Activated CD8-positive, alpha-beta memory T cell treated with anti-CD3 and anti-CD28 coated beads for 36 hours (primary cell): ENCODE results near the gene LSP1. TPM values are rescaled to one million over a fixed set of nuclear protein-coding genes. Genes with fewer than 3 reads are reported as not detected.

Experiments used
- CTCF ChIA-PET: fragments of 350-600 bp; sonication (Branson Sonifier 250); formaldehyde crosslinking; loops from one replicate; lab custom pipeline; 2021; ENCODE audit warnings: antibody characterized with exemption; lab: Charles Lee
- POLR2A ChIA-PET: fragments of 350-600 bp; sonication (Branson Sonifier 250); formaldehyde crosslinking; loops from one replicate; lab custom pipeline; 2021; ENCODE audit warnings: antibody characterized with exemption; lab: Charles Lee
- total RNA-seq, 2 experiments: library from RNA; stranded (reverse); gene quantifications; one replicate each; pipeline ENCODE4 v1.2.3, GENCODE V29; 2021

The LSP1 gene
- total RNA-seq, 2 experiments from 2014 or later, result 254 TPM

GRCh38 chr11:1923201-1923956, 70.5 kb downstream of the LSP1 start:
- POLR2A ChIA-PET, result no interaction called here

GRCh38 chr11:1924181-1924580, 71.3 kb downstream of the LSP1 start:
- ChIA-PET POLR2A (no interaction called here), CTCF (no interaction called here)

More at GRCh38 chr11:1923201-1923956, 70.5 kb downstream of the LSP1 start:
- CTCF ChIA-PET, result interaction anchor here (1.5 to 2.4 kb wide), 2 partner anchors 32 to 41 kb away, joined by 5 to 7 read pairs; partner anchors contain the start of gene PRR33

- CTCF ChIA-PET, result no interaction called here
- POLR2A ChIA-PET, result no interaction called here
Observed at GRCh38 chr11:1924646-1925372, 71.9 kb downstream of the LSP1 start.

DNA sequence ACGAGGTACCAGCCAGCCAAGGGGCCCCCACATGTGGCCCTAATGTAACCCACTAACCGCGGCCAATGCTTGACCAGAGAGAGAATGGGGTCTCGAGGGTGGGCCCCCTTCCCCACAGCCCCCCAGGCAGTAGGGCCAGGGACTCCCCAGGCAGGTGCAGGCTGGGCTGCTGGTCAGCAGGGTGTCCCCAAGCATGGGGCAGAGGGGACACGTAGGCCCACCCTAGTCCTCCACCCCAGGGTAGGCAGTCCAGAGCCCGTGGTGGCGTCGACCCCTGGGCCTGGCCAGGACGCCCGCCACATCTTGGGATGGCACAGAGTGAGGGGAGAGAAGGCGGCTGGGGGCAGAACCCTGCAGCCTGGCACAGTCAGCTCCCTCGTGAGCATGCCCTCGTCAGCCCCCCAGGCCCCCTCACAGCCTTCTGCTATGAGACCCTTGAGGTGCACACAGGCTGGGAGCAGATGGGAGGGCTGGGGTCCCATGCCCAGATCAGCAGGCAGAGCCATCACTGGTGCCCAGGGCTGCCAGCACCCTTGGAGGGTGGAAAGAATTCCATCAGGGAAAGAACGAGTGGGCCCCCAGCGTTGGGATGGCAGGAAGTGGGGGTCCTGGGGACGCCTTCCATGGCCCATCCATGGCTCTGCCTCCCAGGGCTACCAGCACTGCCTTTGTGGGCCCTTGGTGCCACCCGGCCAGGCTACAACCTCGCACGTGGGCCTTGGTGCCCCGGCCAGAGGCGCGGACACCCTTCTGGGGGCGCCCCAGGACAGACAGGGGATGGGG, 72.7 kb downstream of the LSP1 start:
- ChIA-PET CTCF (no interaction called here), POLR2A (no interaction called here)

DNA sequence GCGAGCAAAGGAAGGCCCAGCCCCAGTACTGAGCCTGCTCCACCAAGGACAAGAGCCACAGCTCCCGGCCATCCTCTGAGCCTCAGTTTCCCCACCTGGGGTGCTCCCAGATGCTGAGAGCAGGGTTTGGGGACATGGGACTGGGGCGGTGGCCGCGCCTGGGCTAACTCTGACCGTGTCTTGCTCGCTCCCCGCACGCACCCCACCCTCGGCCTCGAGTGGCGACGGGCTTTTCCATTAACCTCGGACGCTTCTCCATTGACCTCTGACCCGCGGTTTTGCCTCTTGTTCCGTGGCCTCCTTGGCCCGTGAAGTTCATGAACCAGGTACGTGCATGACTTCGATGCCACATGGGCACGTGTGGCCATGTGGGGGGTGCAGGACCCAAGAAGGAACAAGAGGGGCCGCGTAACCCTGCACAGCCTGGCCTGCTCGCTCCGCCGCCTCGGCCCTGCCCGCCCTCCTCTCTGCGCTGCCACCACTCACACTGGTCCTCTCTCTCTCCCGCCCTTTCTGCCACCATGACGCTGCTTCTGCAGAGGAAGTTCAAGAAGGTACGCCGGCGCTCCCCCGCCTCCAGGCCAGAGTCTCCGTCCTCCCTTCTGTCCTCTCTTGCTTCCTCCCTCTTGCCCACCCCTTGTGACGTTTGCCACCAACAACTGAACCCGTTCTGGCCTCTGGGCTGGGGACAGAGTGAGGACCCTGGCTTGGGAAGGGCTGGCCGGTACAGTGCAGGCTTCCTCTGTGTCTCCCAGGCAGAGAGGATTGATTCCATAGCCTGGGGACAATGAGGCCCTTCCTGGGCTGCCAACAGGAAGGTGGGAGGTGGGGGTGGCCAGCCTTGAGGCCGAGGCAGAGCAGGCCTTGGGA, 73.5 kb downstream of the LSP1 start:
- ChIA-PET POLR2A (no interaction called here), CTCF (no interaction called here)

DNA sequence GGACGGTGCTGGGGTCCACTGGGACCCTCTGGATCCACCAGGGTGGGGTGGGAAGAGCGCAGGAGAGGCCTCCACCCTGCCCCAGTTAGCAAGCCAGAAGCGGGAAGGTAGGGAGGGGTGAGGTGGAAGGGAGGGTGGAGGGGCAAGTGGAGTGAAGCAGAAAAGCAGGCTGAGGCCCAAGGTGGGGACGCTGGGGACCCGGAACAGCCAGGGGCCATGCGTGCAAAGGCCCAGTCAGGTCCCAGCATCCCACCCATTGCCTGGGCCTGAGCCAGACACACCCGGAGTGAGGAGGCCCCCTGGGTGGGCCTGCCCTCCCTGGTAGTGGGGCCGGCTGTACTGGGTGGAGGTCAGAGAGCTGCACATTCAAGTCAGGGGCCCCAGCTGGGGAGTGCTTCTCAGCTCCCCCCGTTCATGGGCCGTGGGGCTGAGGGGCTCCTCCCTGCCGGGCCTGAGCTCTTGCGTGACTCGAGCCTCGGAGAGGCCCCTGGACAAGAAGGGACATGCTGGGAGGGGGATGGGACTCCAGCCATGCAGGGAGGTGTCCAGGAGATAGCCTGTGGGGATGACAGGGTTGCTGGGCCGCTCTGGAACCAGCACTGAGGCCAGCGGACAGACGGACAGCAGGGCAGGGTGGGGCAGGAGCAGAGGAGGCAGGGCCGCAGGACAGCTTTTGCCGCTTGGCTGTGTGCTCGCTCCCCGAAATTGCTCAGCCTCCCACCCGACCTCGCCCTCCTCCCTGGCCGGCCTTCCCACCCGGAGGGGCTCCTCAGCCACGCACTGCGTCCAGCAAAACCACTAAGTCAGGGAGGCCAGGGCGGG, 74.4 kb downstream of the LSP1 start:
- ChIA-PET POLR2A (no interaction called here), CTCF (no interaction called here)

GRCh38 chr11:1927848-1928469, 75.1 kb downstream of the LSP1 start:
- CTCF ChIA-PET, result no interaction called here
- POLR2A ChIA-PET, result no interaction called here

GRCh38 chr11:1928470-1928890, 75.6 kb downstream of the LSP1 start:
- CTCF ChIA-PET, result no interaction called here
- POLR2A ChIA-PET, result no interaction called here

- POLR2A ChIA-PET, result no interaction called here
- CTCF ChIA-PET, result no interaction called here
Observed at GRCh38 chr11:1928891-1929541, 76.1 kb downstream of the LSP1 start.

GRCh38 chr11:1929621-1930461, 77.0 kb downstream of the LSP1 start:
- ChIA-PET CTCF (no interaction called here), POLR2A (no interaction called here)

- ChIA-PET POLR2A (no interaction called here), CTCF (no interaction called here)
Observed at GRCh38 chr11:1930462-1930830, 77.6 kb downstream of the LSP1 start.

GRCh38 chr11:1931341-1932104, 78.6 kb downstream of the LSP1 start:
- ChIA-PET CTCF (interaction anchor here (0.7 to 1.1 kb wide), 2 partner anchors 66 to 99 kb away, joined by 3 to 4 read pairs; no protein-coding TSS in a partner anchor), POLR2A (no interaction called here)

- CTCF ChIA-PET, result interaction anchor here (0.7 to 1.1 kb wide), 2 partner anchors 66 to 99 kb away, joined by 3 to 4 read pairs; no protein-coding TSS in a partner anchor
Observed at GRCh38 chr11:1932105-1932480, 79.2 kb downstream of the LSP1 start.

GRCh38 chr11:1932681-1933080, 79.8 kb downstream of the LSP1 start:
- ChIA-PET POLR2A (no interaction called here), CTCF (interaction anchor here (1.1 kb wide), 1 partner anchor 100 kb away, joined by 4 read pairs; no protein-coding TSS in a partner anchor)

More at GRCh38 chr11:1932105-1932480, 79.2 kb downstream of the LSP1 start:
- POLR2A ChIA-PET, result no interaction called here

GRCh38 chr11:1933416-1934334, 80.8 kb downstream of the LSP1 start:
- ChIA-PET POLR2A (no interaction called here), CTCF (no interaction called here)
